ENCODE measurements around the gene NAMPT.

DNA sequence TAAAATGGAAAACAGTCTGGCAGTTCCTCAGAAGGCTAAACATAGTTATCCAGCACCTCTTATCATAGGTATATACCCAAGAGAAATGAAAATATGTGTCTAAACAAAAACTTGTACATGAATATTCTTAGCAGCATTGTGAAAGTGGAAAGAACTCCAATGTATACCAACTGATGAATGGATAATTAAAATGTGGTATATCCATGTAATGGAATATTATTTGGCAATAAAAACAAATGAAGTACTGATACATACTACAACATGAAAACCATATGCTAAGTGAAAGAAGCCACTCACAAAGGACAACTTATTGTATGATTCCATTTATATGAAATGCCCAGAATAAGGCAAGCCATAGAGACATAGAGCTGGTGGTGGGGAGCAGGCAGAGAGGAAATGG lies 32.2 kb upstream of the NAMPT start:
- TF ChIP-seq, protein P1, sequence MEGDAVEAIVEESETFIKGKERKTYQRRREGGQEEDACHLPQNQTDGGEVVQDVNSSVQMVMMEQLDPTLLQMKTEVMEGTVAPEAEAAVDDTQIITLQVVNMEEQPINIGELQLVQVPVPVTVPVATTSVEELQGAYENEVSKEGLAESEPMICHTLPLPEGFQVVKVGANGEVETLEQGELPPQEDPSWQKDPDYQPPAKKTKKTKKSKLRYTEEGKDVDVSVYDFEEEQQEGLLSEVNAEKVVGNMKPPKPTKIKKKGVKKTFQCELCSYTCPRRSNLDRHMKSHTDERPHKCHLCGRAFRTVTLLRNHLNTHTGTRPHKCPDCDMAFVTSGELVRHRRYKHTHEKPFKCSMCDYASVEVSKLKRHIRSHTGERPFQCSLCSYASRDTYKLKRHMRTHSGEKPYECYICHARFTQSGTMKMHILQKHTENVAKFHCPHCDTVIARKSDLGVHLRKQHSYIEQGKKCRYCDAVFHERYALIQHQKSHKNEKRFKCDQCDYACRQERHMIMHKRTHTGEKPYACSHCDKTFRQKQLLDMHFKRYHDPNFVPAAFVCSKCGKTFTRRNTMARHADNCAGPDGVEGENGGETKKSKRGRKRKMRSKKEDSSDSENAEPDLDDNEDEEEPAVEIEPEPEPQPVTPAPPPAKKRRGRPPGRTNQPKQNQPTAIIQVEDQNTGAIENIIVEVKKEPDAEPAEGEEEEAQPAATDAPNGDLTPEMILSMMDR (IDR thresholded peaks at IDR 0.05): no peak
- no peak for TF ChIP-seq POLR2A (IDR thresholded peaks at IDR 0.05)

All from right lobe of liver (tissue), 4 donors.